GM10248 (cell line): ENCODE results near the gene LYPD1.
"Not testable (repeated sequence)": the region's sequence is repeated elsewhere in the genome, so short reads cannot be mapped to it uniquely, and the experiment has no call there.

Experiments
- CTCF ChIA-PET: fragments of 300-600 bp; sonication (Branson Sonifier 250); formaldehyde crosslinking; extraction: SDS; loops from one replicate; lab custom pipeline; 2021; ENCODE audit warnings: antibody characterized with exemption; lab: Yijun Ruan, JAX
- POLR2A ChIA-PET: fragments of 350-650 bp; sonication (Branson Sonifier 250); formaldehyde crosslinking; extraction: SDS; loops from one replicate; lab custom pipeline; 2020; ENCODE audit warnings: antibody characterized with exemption; lab: Yijun Ruan, JAX
- DNase-seq: peaks from one replicate; pipeline ENCODE4 v3.0.0; 2012; ENCODE audit errors: extremely low spot score
- CTCF ChIP-seq: IDR thresholded peaks from 2 replicates; pipeline ENCODE4 v1.5.1; 2012; ENCODE audit warnings: mild to moderate bottlenecking, low read depth; ENCODE audit errors: extremely low read depth, missing control alignments, control extremely low read depth

Gene LYPD1, protein sequence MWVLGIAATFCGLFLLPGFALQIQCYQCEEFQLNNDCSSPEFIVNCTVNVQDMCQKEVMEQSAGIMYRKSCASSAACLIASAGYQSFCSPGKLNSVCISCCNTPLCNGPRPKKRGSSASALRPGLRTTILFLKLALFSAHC

GRCh38 chr2:132669908-132670495 lies at the start of gene LYPD1:
LYPD1 (minus strand) TSS chr2:132670205; CDS start chr2:132669932, 273 bp downstream.
- no peak for DNase-seq
- no peak for TF ChIP-seq CTCF
- ChIA-PET POLR2A (no interaction called here), CTCF (no interaction called here)

- no peak for TF ChIP-seq CTCF
- DNase-seq = no peak
- ChIA-PET CTCF (no interaction called here), POLR2A (no interaction called here)
These were observed 49.5 kb upstream of the LYPD1 start for GRCh38 chr2:132719480-132719879.

GRCh38 chr2:132716954-132717353 lies 46.9 kb upstream of the LYPD1 start:
- no peak for TF ChIP-seq CTCF
- CTCF ChIA-PET = no interaction called here
- DNase-seq = no peak
- POLR2A ChIA-PET = interaction anchor here (0.6 kb wide), 1 partner anchor 1900 kb away, joined by 3 read pairs; no protein-coding TSS in a partner anchor

DNA sequence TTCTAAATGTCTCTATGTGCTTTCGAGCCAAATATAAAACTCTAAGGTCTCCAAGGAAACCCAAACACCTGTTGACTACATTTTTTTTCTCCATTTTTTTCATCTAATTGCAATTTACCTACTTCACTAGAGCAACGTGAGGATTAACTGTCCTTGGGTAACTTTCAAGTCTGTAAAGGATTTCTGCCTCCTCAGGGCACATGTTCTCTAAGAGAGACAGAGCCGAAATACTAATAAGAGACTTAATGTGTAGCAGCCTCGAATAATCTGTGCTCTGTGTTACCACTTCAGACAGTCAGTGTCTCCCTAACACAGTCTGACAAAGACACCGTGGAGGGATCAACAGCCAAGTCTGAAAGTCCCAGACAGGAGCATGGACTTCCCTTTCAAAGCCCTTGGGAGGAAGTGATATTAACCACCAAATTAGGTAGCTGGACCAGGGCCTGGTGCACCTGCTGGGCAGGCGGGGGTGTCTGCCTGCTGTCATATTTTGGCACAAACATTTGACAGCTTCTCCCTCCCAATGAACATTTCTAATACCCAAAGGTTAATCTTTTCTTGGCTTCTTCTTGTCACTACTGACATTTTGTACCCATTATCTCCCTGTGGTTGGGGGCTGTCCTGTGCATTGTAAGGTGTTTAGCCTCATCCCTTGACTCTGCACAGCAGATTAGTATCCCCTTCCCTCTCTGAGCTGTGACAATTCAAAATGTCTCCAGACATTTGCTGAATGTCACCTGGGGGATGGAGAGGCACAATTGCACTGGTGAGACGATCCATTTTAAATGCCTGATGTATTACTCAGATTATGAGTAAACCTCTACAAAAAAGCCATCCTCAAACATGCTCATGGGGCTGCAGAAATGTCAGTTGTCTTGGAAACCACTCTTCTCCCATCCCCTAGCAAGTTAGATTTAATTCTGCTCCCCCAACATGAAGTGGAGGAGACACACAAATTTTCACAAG lies 45.7 kb upstream of the LYPD1 start:
- CTCF ChIA-PET = no interaction called here
- peak; percentile 15 for DNase-seq

GRCh38 chr2:132703396-132703795 lies 33.4 kb upstream of the LYPD1 start:
- ChIA-PET POLR2A (no interaction called here), CTCF (interaction anchor here (1.0 kb wide), 1 partner anchor 19 kb away, joined by 3 read pairs; no protein-coding TSS in a partner anchor)
- TF ChIP-seq CTCF = no peak
- no peak for DNase-seq

More for the DNA sequence above, 45.7 kb upstream of the LYPD1 start:
- no peak for TF ChIP-seq CTCF
- POLR2A ChIA-PET = no interaction called here

- CTCF ChIA-PET = no interaction called here
- POLR2A ChIA-PET = no interaction called here
- no peak for TF ChIP-seq CTCF
- DNase-seq = no peak
These were observed 31.8 kb upstream of the LYPD1 start for GRCh38 chr2:132701810-132702209.

- CTCF ChIA-PET, DNase-seq, POLR2A ChIA-PET: not testable (repeated sequence)
These were observed 29.8 kb upstream of the LYPD1 start for GRCh38 chr2:132699802-132700201.

- CTCF ChIA-PET, POLR2A ChIA-PET, DNase-seq: not testable (repeated sequence)
These were observed 28.3 kb upstream of the LYPD1 start for GRCh38 chr2:132698347-132698746.
